Trophoblast cell (in vitro differentiated cells and primary cell): ENCODE data around the gene CD300LB.
A peak's percentile ranks its signal among the peaks of the same experiment; 100 is the strongest.
"Not testable (repeated sequence)": the region's sequence is repeated elsewhere in the genome, so short reads cannot be mapped to it uniquely, and the experiment has no call there.

Experiments used
- DNase-seq, 2 donors: peaks; one replicate each; pipeline ENCODE4 v3.0.0-alpha.2; 2016
- H2AFZ ChIP-seq: 2 replicates; pipeline ENCODE4 v1.6.1; 2013; ENCODE audit warnings: low read length, moderate library complexity, mild to moderate bottlenecking; ENCODE audit not compliant: insufficient read depth, poor library complexity
- H2AK5ac ChIP-seq: 2 replicates; pipeline ENCODE4 v1.6.1; 2013; ENCODE audit warnings: mild to moderate bottlenecking, low read length
- H2BK120ac ChIP-seq: 2 replicates; pipeline ENCODE4 v1.6.1; 2013; ENCODE audit warnings: low read length, mild to moderate bottlenecking, moderate library complexity; ENCODE audit not compliant: insufficient read depth, poor library complexity
- H2BK12ac ChIP-seq: 2 replicates; pipeline ENCODE4 v1.6.1; 2013; ENCODE audit warnings: mild to moderate bottlenecking, low read length, moderate library complexity
- H2BK5ac ChIP-seq: 2 replicates; pipeline ENCODE4 v1.6.1; 2013; ENCODE audit warnings: low read length, low read depth, moderate library complexity, mild to moderate bottlenecking; ENCODE audit not compliant: poor library complexity
- H3K14ac ChIP-seq: 2 replicates; pipeline ENCODE4 v1.6.1; 2013; ENCODE audit warnings: mild to moderate bottlenecking, low read length
- H3K18ac ChIP-seq: 2 replicates; pipeline ENCODE4 v1.6.1; 2013; ENCODE audit warnings: mild to moderate bottlenecking, low read length
- H3K23ac ChIP-seq: 2 replicates; pipeline ENCODE4 v1.6.1; 2013; ENCODE audit warnings: low read length
- H3K27ac ChIP-seq: 2 replicates; pipeline ENCODE4 v1.5.1; 2013; ENCODE audit warnings: low read depth, mild to moderate bottlenecking, inconsistent platforms, low read length, moderate library complexity
- H3K27me3 ChIP-seq: 2 replicates; pipeline ENCODE4 v1.6.1; 2013; ENCODE audit warnings: inconsistent platforms, mild to moderate bottlenecking, low read length, moderate library complexity; ENCODE audit not compliant: insufficient read depth
- H3K36me3 ChIP-seq, 2 experiments: 1 replicate in 1 of 2; 2 replicates in 1 of 2; pipeline ENCODE4 v1.6.1; 2013; ENCODE audit warnings: low read length in 2 of 2, mild to moderate bottlenecking in 2 of 2, moderate library complexity in 1 of 2; ENCODE audit not compliant: insufficient read depth in 2 of 2, control insufficient read depth in 1 of 2
- H3K4ac ChIP-seq: 2 replicates; pipeline ENCODE4 v1.6.1; 2013; ENCODE audit warnings: low read depth, mild to moderate bottlenecking, low read length, moderate library complexity
- H3K4me1 ChIP-seq, 2 experiments: 1 replicate in 1 of 2; 2 replicates in 1 of 2; pipeline ENCODE4 v1.6.1; 2013; ENCODE audit warnings: low read length in 2 of 2, mild to moderate bottlenecking in 2 of 2, moderate library complexity in 1 of 2; ENCODE audit not compliant: insufficient read depth in 2 of 2, control insufficient read depth in 1 of 2
- H3K4me2 ChIP-seq: 2 replicates; pipeline ENCODE4 v1.6.1; 2013; ENCODE audit warnings: inconsistent platforms, mild to moderate bottlenecking, low read length, moderate library complexity
- H3K4me3 ChIP-seq: 2 replicates; pipeline ENCODE4 v1.5.1; 2013; ENCODE audit warnings: mild to moderate bottlenecking, low read depth, low read length, inconsistent platforms
- H3K79me1 ChIP-seq: one replicate; pipeline ENCODE4 v1.6.1; 2013; ENCODE audit warnings: low read length
- H3K79me2 ChIP-seq: 2 replicates; pipeline ENCODE4 v1.6.1; 2013; ENCODE audit warnings: low read length, mild to moderate bottlenecking; ENCODE audit not compliant: control insufficient read depth, insufficient read depth, poor library complexity
- H3K9ac ChIP-seq: 2 replicates; pipeline ENCODE4 v1.6.1; 2013; ENCODE audit warnings: mild to moderate bottlenecking, low read length
- H3K9me3 ChIP-seq: 2 replicates; pipeline ENCODE4 v1.6.1; 2013; ENCODE audit warnings: low read depth, mild to moderate bottlenecking, control low read depth, inconsistent platforms, low read length; ENCODE audit not compliant: insufficient read depth
- H4K12ac ChIP-seq: 2 replicates; pipeline ENCODE4 v1.6.1; 2013; ENCODE audit warnings: low read depth, mild to moderate bottlenecking, low read length, moderate library complexity
- H4K8ac ChIP-seq: 2 replicates; pipeline ENCODE4 v1.6.1; 2013; ENCODE audit warnings: low read depth, mild to moderate bottlenecking, low read length, moderate library complexity
- H4K91ac ChIP-seq: one replicate; pipeline ENCODE4 v1.6.1; 2013; ENCODE audit warnings: low read depth, mild to moderate bottlenecking, low read length, moderate library complexity
- WGBS: extraction: QIAGEN DNeasy Blood & Tissue Kit; methylation state at CpG from one replicate; pipeline ENCODE4 v1.1.7; 2013; ENCODE audit warnings: missing lambda C conversion rate; ENCODE audit not compliant: insufficient read length, insufficient coverage; ENCODE audit errors: extremely low coverage; 5-methylcytosine and 5-hydroxymethylcytosine counted together

The CD300LB gene

DNA sequence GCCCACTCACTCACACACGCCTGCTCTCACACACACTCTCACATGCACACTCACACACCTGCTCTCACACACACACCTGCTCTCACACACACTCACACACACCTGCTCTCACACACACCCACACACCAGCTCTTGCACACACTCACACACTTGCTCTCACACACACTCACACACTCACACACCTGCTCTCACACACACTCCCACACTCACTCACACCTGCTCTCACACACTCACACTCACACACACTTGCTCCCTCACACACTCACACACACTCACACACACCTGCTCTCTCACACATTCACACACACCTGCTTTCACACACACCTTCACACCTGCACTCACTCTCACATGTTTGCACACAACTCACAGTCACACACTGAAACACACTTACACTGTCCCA, 32.1 kb upstream of the CD300LB start:
- Histone ChIP-seq H4K91ac (no peak overlapping the region), H4K12ac (no peak overlapping the region), H3K14ac (no peak overlapping the region), H2BK5ac (no peak overlapping the region), H3K4me1 (no peaks in the 10 kb centered on the region), H3K27me3 (no peaks in the 10 kb centered on the region), H3K23ac (no peak overlapping the region), H3K79me1 (no peaks in the 10 kb centered on the region), H3K9ac (no peak overlapping the region), H3K18ac (no peak overlapping the region), H3K79me2 (no peaks in the 10 kb centered on the region), H2AK5ac (no peak overlapping the region), H3K9me3 (peaks cover 4% of the 10 kb centered on the region), H2BK120ac (no peak overlapping the region), H3K4me3 (peak overlapping the region; percentile 47), H3K4ac (no peak overlapping the region), H3K36me3 (no peaks in the 10 kb centered on the region), H4K8ac (no peak overlapping the region), H3K4me2 (no peak overlapping the region), H3K27ac (no peak overlapping the region), H2AFZ (no peak overlapping the region), H2BK12ac (no peak overlapping the region)
- DNase-seq: no peak
- 100% methylated on average over 1 of the region's 1 CpG for WGBS

DNA sequence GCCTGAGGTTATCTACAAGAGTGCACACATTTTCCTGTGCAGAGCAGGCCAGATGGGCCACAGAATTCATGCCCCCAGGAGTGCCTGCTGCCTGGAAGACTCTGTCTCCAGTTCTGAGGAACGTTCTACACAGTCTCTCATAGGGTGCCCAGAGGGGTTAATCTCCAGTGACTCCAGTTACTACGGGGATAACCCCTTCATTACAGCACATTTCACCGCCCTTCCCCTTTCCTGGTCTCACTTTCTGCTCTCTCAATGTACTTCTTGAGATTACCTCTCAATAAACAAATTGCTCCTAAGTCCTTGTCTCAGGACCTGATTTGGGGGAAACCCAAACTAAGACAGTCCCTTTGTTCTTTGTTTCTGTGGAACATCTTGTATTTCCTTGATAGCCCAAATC, 30.3 kb upstream of the CD300LB start:
- no peak overlapping the region for H3K4me3 ChIP-seq
- no peak for DNase-seq
- no peak overlapping the region for H3K23ac ChIP-seq
- no peak overlapping the region for H4K91ac ChIP-seq
- H3K4me2 ChIP-seq: no peak overlapping the region
- no peak overlapping the region for H2AK5ac ChIP-seq
- H3K9ac ChIP-seq: no peak overlapping the region
- no peak overlapping the region for H3K4ac ChIP-seq
- no CpG with 5 or more reads among the region's 3 CpGs for WGBS
- no peak overlapping the region for H2BK12ac ChIP-seq
- no peak overlapping the region for H2BK120ac ChIP-seq
- H3K18ac ChIP-seq: no peak overlapping the region
- H4K8ac ChIP-seq: no peak overlapping the region
- H3K36me3 ChIP-seq: no peaks in the 10 kb centered on the region
- peaks cover 4% of the 10 kb centered on the region for H3K9me3 ChIP-seq
- H2AFZ ChIP-seq: no peak overlapping the region
- H3K4me1 ChIP-seq: no peaks in the 10 kb centered on the region
- no peak overlapping the region for H3K27ac ChIP-seq
- no peak overlapping the region for H3K14ac ChIP-seq
- H3K79me1 ChIP-seq: no peaks in the 10 kb centered on the region
- no peak overlapping the region for H4K12ac ChIP-seq
- H3K79me2 ChIP-seq: no peaks in the 10 kb centered on the region
- H2BK5ac ChIP-seq: no peak overlapping the region
- H3K27me3 ChIP-seq: no peaks in the 10 kb centered on the region

DNA sequence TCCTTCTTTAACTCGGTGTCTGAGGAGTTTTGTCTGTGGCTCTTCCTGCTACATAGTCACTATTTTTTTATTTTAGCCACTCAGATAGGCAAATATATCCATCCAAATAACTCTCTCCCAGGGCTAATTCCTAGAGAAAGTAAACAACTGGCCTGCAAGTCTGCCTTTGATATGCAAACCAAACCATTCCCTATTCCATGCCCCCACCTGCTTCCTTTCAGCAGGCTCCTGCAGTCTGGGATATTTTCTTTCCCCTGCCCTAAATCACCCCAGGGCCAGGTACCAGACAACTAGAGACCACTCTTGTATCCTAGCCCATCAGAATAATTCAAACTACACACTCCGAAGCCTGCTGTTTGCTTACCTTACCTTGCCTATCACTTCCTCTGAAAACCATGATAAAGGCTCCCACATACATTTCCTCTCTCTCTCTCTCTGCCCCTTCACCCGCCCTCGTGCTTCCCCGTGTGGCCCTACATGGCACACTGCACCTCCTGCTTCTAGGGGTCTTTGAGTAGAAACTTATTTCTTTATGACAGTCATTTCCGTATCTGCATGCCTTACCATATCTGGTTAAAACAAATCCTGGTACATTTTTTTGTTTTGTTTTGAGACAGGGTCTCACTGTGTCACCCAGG, 27.7 kb upstream of the CD300LB start:
- Histone ChIP-seq H3K79me1 (no peaks in the 10 kb centered on the region), H2BK120ac (no peak overlapping the region), H3K18ac (no peak overlapping the region), H2BK12ac (no peak overlapping the region), H3K36me3 (no peaks in the 10 kb centered on the region), H3K4me1 (no peaks in the 10 kb centered on the region), H3K9ac (no peak overlapping the region), H4K8ac (no peak overlapping the region), H4K12ac (no peak overlapping the region), H3K79me2 (no peaks in the 10 kb centered on the region), H3K4me3 (no peak overlapping the region), H2AK5ac (no peak overlapping the region), H3K4me2 (no peak overlapping the region), H3K4ac (no peak overlapping the region), H3K27me3 (no peaks in the 10 kb centered on the region), H4K91ac (no peak overlapping the region), H3K27ac (no peak overlapping the region), H3K23ac (no peak overlapping the region), H2BK5ac (no peak overlapping the region), H3K14ac (no peak overlapping the region), H3K9me3 (peaks cover 4% of the 10 kb centered on the region), H2AFZ (no peak overlapping the region)
- DNase-seq: no peak
- WGBS: no CpG with 5 or more reads among the region's 6 CpGs

DNA sequence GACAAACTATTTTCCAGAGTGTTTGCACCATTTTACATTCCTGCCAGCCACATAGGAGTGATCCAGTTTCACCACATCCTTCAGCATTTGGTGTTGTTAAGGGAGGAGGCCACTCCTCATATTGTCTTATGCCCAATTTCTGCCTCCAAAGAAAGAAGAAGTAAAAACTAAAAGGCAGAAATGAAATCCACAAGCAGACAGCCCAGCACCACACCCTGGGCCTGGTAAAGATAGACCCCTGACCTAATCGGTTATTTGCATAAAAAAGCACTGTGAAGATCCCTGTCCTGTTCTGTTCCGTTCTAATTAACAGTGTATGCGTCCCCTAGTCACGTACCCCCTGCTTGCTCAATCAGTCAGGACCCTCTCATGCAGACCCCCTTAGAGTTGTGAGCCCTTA, 27.1 kb upstream of the CD300LB start:
- not testable (repeated sequence) for H3K14ac ChIP-seq, H2AK5ac ChIP-seq, H2AFZ ChIP-seq, H3K4me2 ChIP-seq, H3K36me3 ChIP-seq, H3K9ac ChIP-seq, H3K27ac ChIP-seq, H2BK120ac ChIP-seq, H4K8ac ChIP-seq, H2BK5ac ChIP-seq, H3K4me1 ChIP-seq, H3K4me3 ChIP-seq, H2BK12ac ChIP-seq, H3K4ac ChIP-seq, H3K23ac ChIP-seq, H3K79me1 ChIP-seq, H3K27me3 ChIP-seq, H3K9me3 ChIP-seq, H3K18ac ChIP-seq, H4K91ac ChIP-seq, H3K79me2 ChIP-seq, DNase-seq, H4K12ac ChIP-seq
- no CpG with 5 or more reads among the region's 4 CpGs for WGBS
